OCI-LY3 (cell line): Measurements from ENCODE around the gene ELL2.

Experiments used
- CTCF ChIP-seq: fragments of 200-600, 300-600 bp; sonication (generic); IDR thresholded peaks from 2 replicates; pipeline ENCODE4 v1.5.1; 2014; ENCODE audit warnings: antibody characterized with exemption, low read length, low read depth
- EZH2phosphoT487 ChIP-seq: fragments of 200-600 bp; shearing (Covaris generic); IDR thresholded peaks from 2 replicates; pipeline ENCODE4 v1.6.1; 2018; ENCODE audit warnings: antibody characterized with exemption, mixed run types, low read depth

- TF ChIP-seq CTCF, result no peak
- no peak for TF ChIP-seq EZH2phosphoT487
These were observed 82.0 kb downstream of the ELL2 start for GRCh38 chr5:95879661-95880060.
